Inflammatory macrophage treated with lipopolysaccharide for 1 hour (primary cell): ENCODE results near the gene RETSAT.
"Not testable (repeated sequence)": the region's sequence is repeated elsewhere in the genome, so short reads cannot be mapped to it uniquely, and the experiment has no call there.

Source experiments
- DNase-seq, 2 donors: peaks; one replicate each; pipeline ENCODE4 v3.0.0-alpha.2; 2020 to 2022

Gene RETSAT

DNA sequence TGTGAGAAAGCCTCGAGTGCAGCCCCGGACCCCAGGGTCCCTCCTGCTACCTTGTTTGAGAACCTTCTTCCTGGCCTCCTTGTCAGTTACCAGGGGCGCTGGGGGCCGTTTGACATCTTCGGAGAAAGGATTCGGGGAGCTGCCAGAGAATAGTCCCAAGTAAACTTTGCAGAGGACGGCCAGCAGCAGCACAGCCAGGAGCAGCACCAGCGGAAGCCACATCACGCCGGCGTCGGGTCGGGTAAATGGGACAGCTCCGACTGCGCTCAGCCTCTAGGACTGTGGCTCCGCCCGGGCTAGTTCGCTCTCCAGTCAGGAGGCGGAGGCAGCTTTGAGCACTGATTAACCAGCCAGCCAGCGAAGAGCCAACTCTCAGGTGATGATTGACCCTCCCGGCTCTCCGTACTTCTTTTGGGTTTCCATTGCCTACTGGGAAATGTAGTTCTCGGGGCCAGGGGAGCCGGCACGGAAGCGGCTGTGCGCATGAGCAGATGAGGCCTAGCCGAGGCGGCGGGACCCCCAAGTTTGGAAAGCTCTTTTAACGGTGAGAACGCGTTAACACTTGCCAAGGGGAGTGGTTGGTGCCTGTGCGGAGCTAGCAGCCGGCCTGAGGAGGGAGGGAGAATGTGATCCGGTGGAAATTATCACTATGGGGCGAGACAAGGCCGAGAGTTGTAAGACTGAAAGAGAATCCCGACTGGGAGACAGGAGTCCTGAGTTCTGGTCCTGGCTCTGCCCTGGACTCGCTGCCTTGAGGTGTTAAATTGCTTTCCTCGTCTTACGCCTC, at the start of gene RETSAT, which contains the start of gene ELMOD3:
TSS of gene RETSAT (minus strand) at position 243 of the 787 bp plus-strand sequence. CDS start at position 222, 21 bp downstream.
TSS of gene ELMOD3 (plus strand) at position 484 of the 787 bp plus-strand sequence. CDS start 2,430 bp downstream, outside the sequence.
- DNase-seq = peak; percentile 99

DNA sequence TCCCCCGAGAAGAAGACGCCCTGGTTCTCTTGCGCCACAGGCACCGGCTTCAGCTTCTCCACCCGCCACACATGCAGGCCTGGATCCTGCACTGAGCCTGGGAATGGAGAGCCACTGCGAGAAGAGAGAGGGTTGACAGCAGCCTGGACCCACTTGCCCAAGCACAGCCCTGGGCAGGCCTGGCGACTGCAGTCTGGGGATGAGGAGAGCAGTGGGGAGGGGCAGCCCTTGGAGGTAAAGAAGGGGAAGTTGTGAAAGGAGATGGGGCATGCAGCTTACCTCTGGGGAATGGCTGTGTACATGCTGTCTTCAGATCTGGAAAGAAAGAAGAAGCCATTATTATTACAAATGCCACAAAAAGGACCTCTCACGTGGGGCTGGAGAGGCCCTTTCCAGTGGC, 47.5 kb upstream of the RETSAT start:
- no peak for DNase-seq

DNA sequence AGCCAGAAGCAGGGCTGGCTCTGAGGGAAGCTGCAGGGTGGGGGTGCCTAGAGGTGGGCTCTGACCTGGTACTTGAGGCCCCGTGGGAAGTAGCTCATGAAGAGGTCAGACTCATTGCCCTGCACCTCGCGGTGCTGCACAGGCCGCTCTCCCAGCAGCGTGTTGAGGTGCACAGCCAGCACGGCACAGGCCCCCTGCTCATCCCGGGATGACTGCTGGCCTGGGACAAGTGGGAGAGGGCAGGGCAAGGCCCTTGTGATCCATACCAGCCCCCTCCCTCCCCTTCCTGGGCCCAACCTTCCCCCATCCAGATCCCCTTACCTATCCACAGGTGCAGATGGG, 47.1 kb upstream of the RETSAT start:
- DNase-seq = no peak

DNA sequence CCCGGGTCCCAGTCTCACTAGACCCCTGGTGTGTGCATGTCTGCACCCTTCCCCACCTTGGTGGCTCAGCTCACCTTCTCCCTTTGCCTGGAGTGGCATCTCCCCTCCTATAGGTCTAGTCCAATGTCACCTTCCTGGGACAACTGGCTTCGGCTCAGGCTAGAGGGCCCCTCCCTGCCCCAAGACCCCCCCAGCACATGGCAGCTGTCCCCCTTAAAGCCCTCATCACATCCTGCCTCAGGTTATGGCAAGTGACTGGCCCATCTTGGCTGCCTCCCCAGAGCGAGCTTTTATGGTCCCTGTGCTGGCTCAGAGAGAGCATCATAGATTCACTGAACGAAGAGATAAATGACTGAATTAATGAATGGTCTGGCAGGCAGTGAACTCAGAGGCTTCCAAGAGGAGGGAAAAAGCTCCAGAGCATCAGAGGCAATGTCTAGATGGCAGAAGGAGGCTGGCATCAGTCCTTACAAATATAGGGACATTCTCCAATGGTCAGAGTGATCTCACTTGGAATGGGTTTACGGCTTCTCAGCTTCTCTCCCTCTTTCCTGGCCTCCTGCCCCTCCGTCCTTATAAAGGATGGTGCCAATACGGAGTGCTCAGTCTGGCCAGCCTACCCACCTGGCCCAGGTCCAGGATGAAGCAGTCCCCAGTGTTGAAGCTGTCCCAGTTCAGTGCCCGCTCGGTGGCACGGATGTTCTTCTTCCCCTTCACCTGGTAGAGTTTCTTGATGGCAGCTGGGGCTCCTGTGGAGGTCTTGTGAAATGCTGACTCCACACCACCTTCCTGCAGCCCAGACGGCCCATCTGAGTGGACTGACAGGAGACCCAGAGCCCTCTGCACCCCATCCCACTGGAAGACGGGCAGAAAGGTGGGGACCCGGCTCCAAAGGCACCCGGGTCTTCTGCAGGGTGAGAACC, 46.5 kb upstream of the RETSAT start:
- DNase-seq = no peak

DNA sequence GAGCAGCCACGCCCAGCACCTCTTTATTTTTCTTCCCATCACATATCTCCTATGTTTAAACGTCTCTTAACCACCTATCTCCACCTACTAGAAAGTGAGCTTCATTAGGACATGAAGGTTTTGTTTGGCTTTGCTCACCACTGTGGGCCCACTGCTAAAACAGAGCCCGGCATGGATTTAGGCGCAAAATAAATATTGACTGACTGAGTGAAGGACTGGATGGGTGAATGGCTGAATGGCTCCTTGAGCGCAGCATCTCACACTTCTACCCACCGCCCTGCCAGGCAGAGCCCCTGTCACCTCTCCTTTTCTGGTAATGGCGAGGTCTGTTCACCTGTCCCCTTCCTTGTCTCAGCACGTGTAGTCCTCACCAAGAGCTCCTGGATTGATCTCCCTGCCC, 45.7 kb upstream of the RETSAT start:
- no peak for DNase-seq

DNA sequence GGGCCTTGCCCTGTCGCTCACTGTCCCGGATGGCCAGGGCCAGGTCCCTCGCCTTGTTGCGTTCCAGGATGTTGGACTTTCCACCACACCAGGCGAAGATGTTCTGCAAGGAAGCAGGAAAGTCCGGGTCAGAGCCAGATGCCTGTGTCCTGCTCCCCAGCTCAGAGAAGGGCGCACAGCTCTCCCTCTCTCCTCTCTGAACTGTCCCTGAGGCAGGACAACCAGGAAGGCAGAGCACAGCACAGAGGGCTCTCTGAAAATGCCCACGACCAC, 44.8 kb upstream of the RETSAT start:
- no peak for DNase-seq

DNA sequence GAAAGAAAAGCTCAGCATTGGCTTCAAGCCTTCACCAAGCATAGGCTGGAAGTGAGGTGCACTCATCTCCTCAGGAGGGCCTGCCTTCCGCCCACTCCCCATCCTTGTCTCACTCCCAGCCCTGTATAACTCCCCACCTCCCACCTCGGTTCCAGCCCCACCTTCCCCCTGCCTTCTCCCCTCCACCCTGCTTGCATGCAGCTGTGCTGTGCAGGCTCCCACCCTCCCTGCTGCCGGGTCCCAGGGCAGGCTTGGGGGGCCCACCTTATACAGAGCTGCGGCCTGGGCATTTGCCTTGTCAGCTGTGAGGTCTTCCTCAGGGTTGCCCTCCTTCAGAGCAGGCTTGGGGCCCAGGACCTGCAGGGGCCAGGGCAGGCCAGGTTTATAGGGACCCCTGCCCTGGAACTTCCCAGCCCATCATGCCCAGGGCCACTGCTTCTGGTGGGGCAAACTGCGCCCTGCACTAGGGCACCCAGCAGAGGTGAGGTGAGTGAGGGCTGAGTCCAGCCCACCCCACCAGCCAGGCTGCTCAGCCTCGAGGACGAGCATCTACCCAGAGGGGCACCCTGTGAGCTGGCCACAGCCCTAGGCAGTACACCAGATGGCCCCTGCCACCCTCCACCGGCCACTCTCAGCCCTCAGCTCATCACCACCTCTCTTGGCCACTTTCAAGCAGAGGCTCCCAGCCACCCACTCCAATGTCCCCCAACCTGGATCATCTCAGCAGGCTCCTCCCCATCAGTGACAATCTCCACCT, 44.3 kb upstream of the RETSAT start:
- DNase-seq = no peak

DNA sequence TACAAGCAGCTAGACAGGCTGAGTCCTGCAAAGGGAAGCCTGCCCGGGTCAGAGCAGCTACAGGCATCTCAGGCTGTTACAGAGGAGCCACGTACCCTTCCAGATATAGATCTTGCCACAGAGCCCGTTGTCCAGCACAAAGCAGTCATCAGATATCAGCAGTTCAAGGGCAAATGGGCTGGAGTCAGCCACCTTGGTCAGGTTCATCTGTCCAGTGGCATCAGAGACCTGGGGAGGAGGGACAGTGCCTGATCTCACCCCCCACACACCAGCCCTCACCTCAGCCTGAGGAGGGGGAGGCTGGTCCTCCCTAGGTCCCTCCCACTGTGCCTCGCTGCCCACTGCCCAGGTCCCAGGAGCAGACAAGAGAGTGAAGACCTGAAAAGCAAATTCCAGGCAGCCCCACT, 43.6 kb upstream of the RETSAT start:
- no peak for DNase-seq

DNA sequence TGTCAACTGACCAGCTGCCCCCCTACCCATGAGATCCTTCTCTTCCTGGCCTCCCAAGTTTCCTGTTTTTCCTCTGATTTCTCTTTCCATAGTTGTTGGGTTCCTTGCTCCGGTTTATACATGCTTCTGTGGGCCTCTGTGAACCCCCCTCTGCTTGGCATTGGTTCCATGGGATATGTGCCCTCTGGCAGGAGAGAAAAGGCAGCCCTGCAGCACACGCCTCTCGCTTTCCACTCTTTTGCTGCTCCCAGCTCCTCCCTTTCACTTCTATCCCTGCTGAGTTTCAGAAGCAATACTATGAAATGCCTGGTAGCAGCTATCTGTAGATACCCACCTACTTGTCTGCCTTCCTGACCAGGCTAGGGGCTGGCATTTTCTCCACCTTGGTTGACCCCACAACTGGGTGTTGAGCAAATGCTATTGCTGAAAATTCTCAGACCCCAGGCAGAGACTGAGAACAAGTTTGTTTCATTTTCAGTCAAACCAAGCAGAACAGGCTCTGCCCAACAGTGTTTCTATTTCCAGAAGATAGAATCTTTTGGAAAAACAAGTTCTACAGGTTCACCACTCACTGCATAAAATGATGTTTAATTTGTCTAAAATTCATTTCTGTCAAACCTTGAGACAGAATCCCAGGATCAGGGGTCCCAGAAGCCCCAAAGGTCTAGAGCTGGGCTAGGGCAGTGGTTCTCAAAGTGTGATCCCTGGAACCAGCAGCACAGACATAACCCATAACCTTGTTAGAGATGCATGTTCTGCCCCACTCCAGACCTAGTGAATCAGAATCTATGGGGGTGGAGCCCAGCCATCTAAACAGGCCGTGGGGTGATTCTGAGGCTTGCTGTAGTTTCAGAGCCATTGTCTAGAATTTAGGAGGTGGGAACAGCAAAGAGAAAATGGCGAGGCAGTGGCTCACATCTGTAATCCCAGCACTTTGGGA, 42.5 kb upstream of the RETSAT start:
- DNase-seq = no peak

DNA sequence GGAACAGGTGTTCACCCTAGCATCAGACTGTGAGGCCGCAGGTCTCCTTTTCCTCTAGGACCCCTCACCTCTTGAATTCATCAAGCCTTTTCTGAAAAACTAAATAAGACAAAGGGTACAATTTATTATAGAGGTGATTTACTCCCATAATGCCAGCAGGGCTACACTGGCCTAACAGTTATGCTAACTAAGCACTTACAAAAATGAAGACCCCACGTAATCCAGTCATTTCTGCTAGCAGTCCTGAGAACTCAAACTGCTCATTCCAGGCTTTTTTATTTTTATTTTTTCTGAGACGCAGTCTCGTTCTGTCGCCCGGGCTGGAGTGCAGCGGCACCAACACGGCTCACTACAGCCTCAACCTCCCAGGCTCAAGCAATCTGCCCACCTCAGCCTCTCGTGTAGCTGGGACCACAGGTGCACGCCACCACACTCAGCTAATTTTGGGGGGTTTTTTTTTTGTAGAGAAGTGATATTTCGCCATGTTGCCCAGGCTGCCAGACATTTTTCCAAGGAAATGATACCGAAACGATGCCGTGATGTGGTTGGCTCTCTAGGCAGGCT, 41.7 kb upstream of the RETSAT start:
- DNase-seq = no peak

DNA sequence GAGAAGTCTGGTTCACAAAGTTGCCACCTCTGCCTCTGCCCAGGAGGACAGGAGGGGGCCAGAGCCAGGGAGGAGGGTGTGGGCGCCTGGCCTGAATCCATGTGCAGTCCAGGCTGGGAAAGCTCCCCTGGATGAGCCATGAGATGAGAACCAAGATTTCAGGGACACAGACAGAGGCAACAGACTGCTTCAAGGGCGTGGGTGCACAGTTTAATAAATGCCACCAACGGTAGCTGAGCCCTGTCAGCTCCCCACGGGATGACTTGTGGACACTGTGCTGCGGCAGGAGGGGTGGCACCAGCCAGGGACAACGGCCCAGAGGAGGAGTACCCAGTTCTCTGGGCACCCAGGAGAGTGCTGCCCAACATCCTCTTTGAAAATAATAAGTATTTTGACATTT, 40.6 kb upstream of the RETSAT start:
- no peak for DNase-seq

DNA sequence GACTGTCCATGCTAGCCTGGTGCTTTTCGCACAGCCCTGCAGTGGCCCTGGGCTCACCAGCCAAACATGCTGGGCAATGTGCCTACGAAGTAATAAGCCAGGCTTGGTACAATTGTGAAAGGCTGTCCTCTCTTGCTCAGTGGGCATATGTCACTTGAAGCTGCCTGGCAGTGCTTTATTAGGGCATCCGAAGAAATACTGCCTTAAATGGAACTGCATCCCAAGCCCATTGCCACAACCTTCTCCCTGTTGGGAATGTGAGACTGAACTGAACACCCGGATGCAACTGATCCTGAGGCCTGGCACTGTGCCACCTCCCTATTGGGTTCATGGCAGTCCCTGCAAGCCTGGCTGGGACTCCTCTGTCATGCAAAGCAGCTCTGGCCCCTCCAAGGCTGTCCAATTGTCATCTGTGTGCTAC, 39.9 kb upstream of the RETSAT start:
- DNase-seq = no peak

DNA sequence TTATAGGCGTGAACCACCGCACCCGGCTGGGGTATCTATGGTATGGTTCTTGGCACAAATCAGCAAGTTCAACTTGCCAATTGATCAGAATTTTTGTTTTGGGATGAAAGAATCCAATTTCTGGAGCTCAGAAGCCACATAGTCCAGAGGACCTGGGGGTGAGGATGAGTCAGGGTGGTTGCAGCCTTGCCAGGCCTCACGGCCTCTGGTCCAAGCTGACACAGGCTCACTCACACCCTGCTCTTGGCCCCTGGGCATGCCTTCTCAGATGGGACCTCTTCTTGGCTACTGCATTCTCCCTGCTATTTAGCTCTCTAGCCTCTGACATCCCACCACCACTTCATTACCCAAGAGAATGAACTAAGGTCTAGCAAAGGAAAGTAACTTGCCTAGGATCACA, 39.5 kb upstream of the RETSAT start:
- DNase-seq = no peak

DNA sequence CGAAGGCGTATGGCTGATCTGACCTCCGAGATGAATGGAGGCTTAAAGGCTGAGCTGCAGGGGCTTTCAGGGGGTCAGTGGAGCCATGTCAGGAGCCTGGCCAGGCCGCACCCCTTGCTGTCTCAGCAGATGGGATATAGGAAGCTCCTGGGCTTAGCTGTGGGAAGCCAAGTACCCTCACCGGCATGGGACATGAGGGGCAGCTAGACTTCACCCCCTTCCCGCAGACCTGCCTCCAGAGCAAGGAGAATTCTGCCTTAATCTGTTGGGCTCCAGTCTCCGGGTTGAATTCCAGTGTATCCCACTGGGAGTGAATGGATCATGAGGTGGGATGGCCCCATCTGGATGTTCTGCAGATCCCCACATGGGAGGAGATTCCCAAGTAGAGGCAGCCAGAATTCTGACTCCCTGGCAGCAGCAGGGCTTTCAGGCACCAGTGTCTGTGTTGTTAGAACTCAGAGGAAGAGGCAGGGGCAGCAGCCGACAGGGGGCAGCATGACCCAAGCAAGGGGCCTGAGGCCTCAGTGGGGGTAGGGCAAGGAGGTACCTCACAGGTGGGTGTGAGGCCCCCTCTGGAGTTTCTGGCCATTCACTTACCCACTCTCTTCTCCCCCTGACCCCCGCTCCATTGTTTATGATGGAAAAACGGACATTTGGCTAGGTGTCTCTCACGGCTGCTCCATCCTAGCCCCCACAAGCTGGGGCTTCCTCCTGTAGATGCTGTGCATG, 36.8 kb upstream of the RETSAT start:
- DNase-seq = peak in 1 of 2 donors; percentile 61

DNA sequence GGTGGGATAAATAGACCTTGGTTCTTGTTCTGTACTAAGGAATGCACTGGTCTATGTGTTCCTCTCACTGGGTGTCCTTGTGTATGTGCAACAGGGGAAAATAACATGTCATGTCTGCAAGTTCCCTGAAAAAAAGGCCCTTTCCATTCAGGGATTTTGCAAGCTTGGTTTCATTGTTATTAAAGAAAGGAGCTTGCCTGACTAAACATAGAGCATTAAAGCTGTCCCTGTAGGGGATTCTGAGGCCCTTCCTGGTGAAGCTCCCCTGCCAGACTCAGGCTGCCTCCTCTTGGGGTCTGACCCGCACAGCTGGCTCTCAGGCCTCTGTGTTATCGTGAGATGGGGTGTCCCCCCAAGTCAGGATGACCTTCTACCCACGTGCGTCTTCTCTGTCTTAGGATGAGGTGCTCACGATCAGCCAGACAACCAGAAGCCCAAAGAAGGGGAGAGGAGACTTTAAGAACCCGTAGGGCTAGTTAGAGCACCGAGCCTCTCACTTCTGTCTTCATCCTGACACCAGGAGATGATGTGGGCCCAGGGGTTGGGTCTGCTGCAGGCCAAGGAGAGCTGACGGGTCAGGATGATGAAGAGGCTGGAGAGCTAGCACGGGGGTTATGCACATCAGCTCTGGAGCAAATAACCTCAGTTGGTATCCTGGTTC, 34.7 kb upstream of the RETSAT start:
- DNase-seq = no peak

DNA sequence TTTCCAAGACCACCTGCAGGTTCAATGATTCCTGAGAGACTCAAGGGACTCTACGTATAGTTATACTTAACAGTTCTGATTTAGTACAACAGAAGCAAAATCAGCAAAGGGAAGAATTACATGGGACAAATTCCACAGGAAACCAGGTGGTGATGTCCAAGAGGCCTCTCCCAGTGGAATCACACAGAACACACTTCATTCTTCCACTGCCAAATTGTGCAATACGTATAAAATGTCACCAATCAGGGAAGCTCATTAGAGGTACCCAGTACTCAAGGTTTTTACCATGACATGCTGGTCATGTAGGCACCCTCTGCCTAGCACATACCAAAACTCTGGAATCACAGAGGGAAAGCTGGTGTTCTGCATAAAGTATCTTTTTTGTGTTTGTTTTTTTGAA, 33.4 kb upstream of the RETSAT start:
- DNase-seq = no peak

DNA sequence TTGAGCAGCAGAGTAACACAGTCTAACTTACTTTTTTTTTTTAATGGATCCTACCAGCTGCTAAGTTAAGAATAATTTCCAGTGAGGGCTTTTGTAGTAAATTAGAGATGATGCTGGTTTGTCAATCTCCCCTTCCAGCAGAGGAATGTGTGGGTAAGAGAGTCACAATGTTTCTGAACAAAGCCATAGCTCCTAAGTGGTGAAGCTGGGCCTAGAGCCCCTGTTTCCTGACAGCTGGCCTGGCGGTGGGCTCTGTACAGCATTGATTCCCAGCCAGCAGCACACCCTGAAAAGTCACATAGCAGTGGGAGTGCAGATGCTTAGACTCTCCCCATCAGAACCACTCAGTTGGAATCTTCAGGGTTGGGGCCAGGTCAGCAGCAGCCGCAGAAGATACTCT, 31.4 kb upstream of the RETSAT start:
- no peak for DNase-seq

DNA sequence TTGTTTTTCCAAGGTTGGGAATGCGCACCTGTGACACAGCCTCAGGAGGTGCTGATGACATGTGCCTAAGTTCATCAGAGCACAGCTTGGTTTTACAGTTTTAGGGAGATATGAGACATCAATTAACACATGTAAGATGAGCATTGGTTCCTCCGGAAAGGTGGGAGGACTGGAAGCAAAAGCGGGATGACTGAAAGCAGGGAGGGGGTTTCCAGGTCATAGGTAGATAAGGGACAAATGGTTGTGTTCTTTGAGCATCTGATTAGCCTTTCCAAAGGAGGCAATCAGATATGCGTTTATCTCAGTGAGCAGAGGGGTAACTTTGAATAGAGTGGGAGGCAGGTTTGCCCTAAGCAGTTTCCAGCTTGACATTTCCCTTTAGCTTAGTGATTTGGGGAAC, 29.5 kb upstream of the RETSAT start:
- DNase-seq = no peak

DNA sequence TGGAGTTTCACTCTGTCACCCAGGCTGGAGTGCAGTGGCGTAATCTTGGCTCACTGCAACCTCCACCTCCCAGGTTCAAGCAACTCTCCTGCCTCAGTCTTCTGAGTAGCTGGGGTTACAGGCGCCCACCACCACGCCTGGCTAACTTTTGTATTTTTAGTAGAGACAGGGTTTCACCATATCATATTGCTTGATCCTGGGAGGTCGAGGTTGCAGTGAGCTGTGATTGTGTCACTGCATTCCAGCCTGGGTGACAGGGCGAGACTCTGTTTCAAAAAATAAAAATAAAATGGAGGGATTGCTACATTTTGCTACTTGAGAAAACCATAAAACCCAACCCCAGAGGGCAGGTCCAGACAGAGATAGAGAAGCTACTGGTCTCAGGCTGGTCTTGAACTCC, 28.8 kb upstream of the RETSAT start:
- DNase-seq = not testable (repeated sequence)

DNA sequence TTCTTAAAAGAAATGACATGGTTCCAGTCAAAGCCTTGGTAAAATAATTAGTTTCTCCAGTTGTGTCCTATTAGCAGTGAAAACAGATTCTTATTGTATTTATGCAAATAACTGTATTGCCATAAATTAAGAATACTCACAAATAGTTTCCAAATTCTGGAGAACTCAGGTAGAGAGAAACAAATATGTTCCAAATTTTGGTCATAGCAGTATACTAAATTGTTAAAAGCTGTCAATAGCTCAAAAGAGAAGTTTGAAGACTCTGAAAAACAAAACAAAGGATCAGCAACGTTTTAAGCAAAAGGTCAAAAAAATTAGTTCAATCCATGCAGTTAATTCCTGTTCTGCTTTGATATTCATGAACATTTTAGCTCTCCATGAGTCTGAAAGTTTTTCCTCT, 25.7 kb upstream of the RETSAT start:
- DNase-seq = no peak

DNA sequence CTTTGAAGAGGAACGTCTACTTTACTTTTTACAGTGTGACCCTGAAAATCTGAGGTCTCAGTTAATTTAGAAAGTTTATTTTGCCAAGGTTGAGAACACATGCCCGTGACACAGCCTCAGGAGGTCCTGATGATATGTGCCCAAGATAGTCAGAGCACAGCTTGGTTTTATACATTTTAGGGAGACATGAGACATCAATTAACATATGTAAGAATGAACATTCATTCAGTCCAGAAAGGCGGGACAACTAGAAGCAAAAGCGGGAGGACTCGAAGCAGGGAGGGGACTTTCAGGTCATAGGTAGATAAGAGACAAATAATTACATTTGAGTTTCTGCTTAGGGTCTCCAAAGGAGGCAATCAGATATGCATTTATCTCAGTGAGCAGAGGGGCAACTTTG, 23.9 kb upstream of the RETSAT start:
- no peak for DNase-seq
